ENCODE data around the gene SLC17A2. TPM values are rescaled to one million over a fixed set of nuclear protein-coding genes. Genes with fewer than 3 reads are reported as not detected.

The SLC17A2 gene
- total RNA-seq, 2 experiments from 2014 or later: not detected

- POLR2A ChIA-PET: no interaction called here
- Mint-ChIP-seq H3K4me3 (no peak overlapping the region), H3K27me3 (peaks cover 11% of the 10 kb centered on the region), H3K27ac (no peak overlapping the region), H3K36me3 (peaks cover 1% of the 10 kb centered on the region), H3K9me3 (no peaks in the 10 kb centered on the region), H3K4me1 (peaks cover 4% of the 10 kb centered on the region)
- DNase-seq: no peak
- no peak for ATAC-seq (ENCODE audit: low read depth)
Observed at GRCh38 chr6:25880601-25881000, 49.9 kb downstream of the SLC17A2 start.

- POLR2A ChIA-PET: no interaction called here
- Mint-ChIP-seq H3K9me3 (no peaks in the 10 kb centered on the region), H3K36me3 (peaks cover 1% of the 10 kb centered on the region)
Observed at GRCh38 chr6:25878721-25879322, 51.7 kb downstream of the SLC17A2 start.

GRCh38 chr6:25875926-25876602, 54.4 kb downstream of the SLC17A2 start:
- Mint-ChIP-seq H3K9me3 (no peaks in the 10 kb centered on the region), H3K27me3 (peaks cover 11% of the 10 kb centered on the region), H3K27ac (no peak overlapping the region), H3K4me3 (no peak overlapping the region), H3K4me1 (peaks cover 25% of the 10 kb centered on the region), H3K36me3 (peaks cover 1% of the 10 kb centered on the region)
- ATAC-seq (ENCODE audit: low read depth) (no peak), DNase-seq (no peak)
- POLR2A ChIA-PET: interaction anchor here (0.6 kb wide), 1 partner anchor 1157 kb away, joined by 4 read pairs; the partner anchor contains the start of gene C6orf62

More at GRCh38 chr6:25878721-25879322, 51.7 kb downstream of the SLC17A2 start:
- Mint-ChIP-seq H3K4me1 (peaks cover 16% of the 10 kb centered on the region), H3K27ac (no peak overlapping the region), H3K4me3 (no peak overlapping the region), H3K27me3 (peaks cover 11% of the 10 kb centered on the region)
- ATAC-seq (ENCODE audit: low read depth): no peak
- DNase-seq: no peak

DNA sequence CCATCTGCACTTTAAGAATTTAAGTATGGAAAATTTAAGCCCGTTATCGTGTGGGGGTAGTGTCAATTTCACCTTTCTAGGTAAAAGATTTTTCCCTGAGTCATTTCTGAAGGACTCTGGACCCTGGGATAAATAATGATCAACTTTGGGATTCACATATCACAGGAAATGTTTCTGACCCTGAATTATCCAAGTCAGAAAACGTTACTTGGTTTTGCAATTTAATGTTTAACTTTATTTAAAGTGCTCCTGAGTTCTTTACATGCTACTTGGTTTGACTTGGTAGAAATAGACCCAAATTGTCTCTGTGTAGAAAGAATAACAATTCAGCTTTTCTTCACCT, 55.0 kb downstream of the SLC17A2 start:
- Mint-ChIP-seq H3K9me3 (no peaks in the 10 kb centered on the region), H3K27me3 (peaks cover 11% of the 10 kb centered on the region), H3K36me3 (peaks cover 1% of the 10 kb centered on the region), H3K27ac (no peak overlapping the region), H3K4me3 (no peak overlapping the region), H3K4me1 (peaks cover 25% of the 10 kb centered on the region)
- POLR2A ChIA-PET: no interaction called here
- DNase-seq: no peak
- no peak for ATAC-seq (ENCODE audit: low read depth)

- Mint-ChIP-seq H3K27me3 (peaks cover 11% of the 10 kb centered on the region), H3K9me3 (no peaks in the 10 kb centered on the region), H3K36me3 (peaks cover 1% of the 10 kb centered on the region), H3K27ac (peak overlapping the region; percentile 17), H3K4me3 (peak overlapping the region; percentile 57), H3K4me1 (peaks cover 25% of the 10 kb centered on the region)
- DNase-seq: no peak
- peak; percentile 78 for ATAC-seq (ENCODE audit: low read depth)
- POLR2A ChIA-PET: no interaction called here
Observed at GRCh38 chr6:25874822-25875562, 55.5 kb downstream of the SLC17A2 start.

- Mint-ChIP-seq H3K36me3 (peaks cover 1% of the 10 kb centered on the region), H3K9me3 (no peaks in the 10 kb centered on the region), H3K4me3 (peak within 1 kb of the TSS; percentile 57), H3K27me3 (peaks cover 9% of the 10 kb centered on the region), H3K4me1 (peaks cover 25% of the 10 kb centered on the region), H3K27ac (peak within 1 kb of the TSS; percentile 17)
- ATAC-seq (ENCODE audit: low read depth) (no peak), DNase-seq (no peak)
- POLR2A ChIA-PET: no interaction called here
Observed at GRCh38 chr6:25874118-25874517, 56.4 kb downstream of the SLC17A2 start, which contains the start of gene SLC17A3. Gene SLC17A3 (minus strand): TSS chr6:25874243. CDS start chr6:25868387, 5,856 bp downstream.

DNA sequence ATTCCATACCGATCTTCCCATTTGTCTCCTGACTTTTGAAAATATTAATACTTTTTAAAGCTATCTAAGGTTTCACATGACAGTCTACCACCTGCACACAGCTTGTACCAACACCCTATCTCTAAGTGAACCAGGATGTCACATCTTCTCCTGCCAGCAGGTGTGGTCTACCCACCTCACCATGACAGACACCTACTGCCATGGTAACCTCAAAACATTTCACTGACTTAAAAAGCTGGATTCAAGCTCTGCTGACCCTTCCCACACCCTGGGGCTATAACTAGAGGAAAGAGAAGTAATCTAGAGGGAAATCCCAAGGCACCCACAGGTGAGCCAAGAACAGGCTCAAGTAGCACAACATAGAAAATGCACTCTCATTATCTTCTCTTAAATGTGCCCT, 57.7 kb downstream of the SLC17A2 start:
- H3K4me1 Mint-ChIP-seq: peaks cover 25% of the 10 kb centered on the region
- no peaks in the 10 kb centered on the region for H3K36me3 Mint-ChIP-seq
- H3K27me3 Mint-ChIP-seq: peaks cover 2% of the 10 kb centered on the region
- no peak for DNase-seq
- H3K9me3 Mint-ChIP-seq: no peaks in the 10 kb centered on the region
- peak; percentile 47 for ATAC-seq (ENCODE audit: low read depth)
- POLR2A ChIA-PET: interaction anchor here (0.9 kb wide), 1 partner anchor 28 kb away, joined by 3 read pairs; no protein-coding TSS in a partner anchor
- no peak overlapping the region for H3K27ac Mint-ChIP-seq
- H3K4me3 Mint-ChIP-seq: no peak overlapping the region

- POLR2A ChIA-PET: no interaction called here
- no peaks in the 10 kb centered on the region for H3K27me3 Mint-ChIP-seq
- H3K9me3 Mint-ChIP-seq: no peaks in the 10 kb centered on the region
- DNase-seq (no peak), ATAC-seq (ENCODE audit: low read depth) (no peak)
- peaks cover 2% of the 10 kb centered on the region for H3K36me3 Mint-ChIP-seq
- no peak overlapping the region for H3K4me3 Mint-ChIP-seq
- H3K27ac Mint-ChIP-seq: no peak overlapping the region
- H3K4me1 Mint-ChIP-seq: peaks cover 34% of the 10 kb centered on the region
Observed at GRCh38 chr6:25869840-25870239, 60.7 kb downstream of the SLC17A2 start.

- POLR2A ChIA-PET: no interaction called here
- peaks cover 13% of the 10 kb centered on the region for H3K36me3 Mint-ChIP-seq
- DNase-seq: no peak
- no peak for ATAC-seq (ENCODE audit: low read depth)
- peaks cover 2% of the 10 kb centered on the region for H3K27me3 Mint-ChIP-seq
- peaks cover 10% of the 10 kb centered on the region for H3K9me3 Mint-ChIP-seq
- no peak overlapping the region for H3K27ac Mint-ChIP-seq
- no peak overlapping the region for H3K4me3 Mint-ChIP-seq
- peaks cover 27% of the 10 kb centered on the region for H3K4me1 Mint-ChIP-seq
Observed at GRCh38 chr6:25868436-25869183, 61.9 kb downstream of the SLC17A2 start.

- ATAC-seq (ENCODE audit: low read depth) (peak; percentile 96), DNase-seq (no peak)
- H3K27me3 Mint-ChIP-seq: peaks cover 3% of the 10 kb centered on the region
- peak overlapping the region; percentile 63 for H3K4me3 Mint-ChIP-seq
- peak overlapping the region; percentile 81 for H3K27ac Mint-ChIP-seq
- H3K36me3 Mint-ChIP-seq: peaks cover 13% of the 10 kb centered on the region
- peaks cover 10% of the 10 kb centered on the region for H3K9me3 Mint-ChIP-seq
- POLR2A ChIA-PET: no interaction called here
- H3K4me1 Mint-ChIP-seq: peaks cover 15% of the 10 kb centered on the region
Observed at GRCh38 chr6:25866011-25866410, 64.5 kb downstream of the SLC17A2 start.

DNA sequence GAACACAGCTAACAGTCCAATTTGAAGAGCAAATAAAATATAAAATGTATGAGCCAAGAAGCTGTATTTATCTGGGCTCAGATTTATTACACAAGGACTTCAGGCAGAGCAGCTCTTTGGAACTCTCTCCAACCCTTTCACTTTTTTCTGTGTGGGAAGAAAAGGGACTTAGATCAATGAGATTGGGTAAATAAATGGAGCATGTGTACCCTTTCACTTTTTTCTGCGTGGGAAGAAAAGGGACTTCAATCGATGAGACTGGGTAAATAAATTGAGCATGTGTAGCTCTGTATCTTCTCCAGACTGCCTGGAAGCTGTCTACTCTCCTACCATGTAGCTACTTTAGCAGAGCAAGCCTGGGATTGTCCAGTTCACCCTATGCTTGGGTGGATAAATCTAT, 67.1 kb downstream of the SLC17A2 start:
- no peak for ATAC-seq (ENCODE audit: low read depth)
- POLR2A ChIA-PET: interaction anchor here (0.9 kb wide), 1 partner anchor 163 kb away, joined by 3 read pairs; a partner anchor contains a TSS

More for the DNA sequence above, 67.1 kb downstream of the SLC17A2 start:
- Mint-ChIP-seq H3K36me3 (peaks cover 13% of the 10 kb centered on the region), H3K4me3 (no peak overlapping the region), H3K27ac (no peak overlapping the region), H3K9me3 (peaks cover 10% of the 10 kb centered on the region), H3K4me1 (peaks cover 18% of the 10 kb centered on the region), H3K27me3 (peaks cover 7% of the 10 kb centered on the region)
- no peak for DNase-seq
